ENCODE results near the gene BRINP2. TPM values are rescaled to one million over a fixed set of nuclear protein-coding genes. Genes with fewer than 3 reads are reported as not detected.

Gene BRINP2
- total and polyA plus RNA-seq, 2 of the 8 experiments (the other 6 are each of a cell fraction or from before 2014, with no cell fraction given) = 0.39 to 0.42 TPM

DNA sequence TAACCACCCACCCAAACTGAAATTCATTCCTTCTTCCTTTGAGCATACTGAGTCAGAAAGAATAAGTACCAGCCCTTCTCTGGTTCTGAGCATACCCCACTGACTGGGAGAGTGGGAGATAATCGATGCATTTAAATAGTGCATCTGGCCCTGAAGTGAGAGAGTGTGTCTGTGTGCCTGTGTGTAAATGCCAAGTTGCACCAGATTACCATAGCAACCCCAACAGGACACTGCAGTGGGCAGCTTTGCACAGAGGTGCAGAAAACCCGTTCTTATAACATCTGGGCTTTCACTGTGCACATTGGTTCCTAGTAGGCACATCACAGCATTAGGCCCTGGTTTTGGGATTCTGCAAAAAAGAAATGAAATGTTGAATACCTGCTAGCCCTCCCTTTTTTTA lies 8.5 kb upstream of the BRINP2 start:
- H2AFZ ChIP-seq (ENCODE audit: low read length) = no peak overlapping the region
- peaks cover 0 to 5% (median 4%) of the 10 kb centered on the region in 4 experiments; a peak in 4 of 7 replicates for H3K4me1 ChIP-seq (replicated peaks in 1 of 4; ENCODE audit: control insufficient read depth in 3 of 4, insufficient read depth in 4 of 4, low read length in 3 of 4)
- no peak overlapping the region for H3K4me2 ChIP-seq (ENCODE audit: insufficient read depth in 1 of 2, low read depth in 2 of 2, low read length in 2 of 2)
- FAIRE-seq = no peak
- ChIA-PET POLR2A (ENCODE audit: partially characterized antibody) (interaction anchor here (1.3 kb wide), 1 partner anchor 8 kb away, joined by 3 read pairs; the partner anchor contains the start of gene BRINP2), CTCF (ENCODE audit: partially characterized antibody) (interaction anchor here (1.0 kb wide), 1 partner anchor 22 kb away, joined by 4 read pairs; no protein-coding TSS in a partner anchor)
- no peak overlapping the region for H2BK20ac ChIP-seq (ENCODE audit: low read length)
- TF ChIP-seq, protein P1, sequence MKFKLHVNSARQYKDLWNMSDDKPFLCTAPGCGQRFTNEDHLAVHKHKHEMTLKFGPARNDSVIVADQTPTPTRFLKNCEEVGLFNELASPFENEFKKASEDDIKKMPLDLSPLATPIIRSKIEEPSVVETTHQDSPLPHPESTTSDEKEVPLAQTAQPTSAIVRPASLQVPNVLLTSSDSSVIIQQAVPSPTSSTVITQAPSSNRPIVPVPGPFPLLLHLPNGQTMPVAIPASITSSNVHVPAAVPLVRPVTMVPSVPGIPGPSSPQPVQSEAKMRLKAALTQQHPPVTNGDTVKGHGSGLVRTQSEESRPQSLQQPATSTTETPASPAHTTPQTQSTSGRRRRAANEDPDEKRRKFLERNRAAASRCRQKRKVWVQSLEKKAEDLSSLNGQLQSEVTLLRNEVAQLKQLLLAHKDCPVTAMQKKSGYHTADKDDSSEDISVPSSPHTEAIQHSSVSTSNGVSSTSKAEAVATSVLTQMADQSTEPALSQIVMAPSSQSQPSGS (IDR thresholded peaks at IDR 0.05; ENCODE audit: low read length) = no peak
- TF ChIP-seq EZH2 (IDR thresholded peaks at IDR 0.05; ENCODE audit: low read depth, low read length, severe bottlenecking) = no peak
- TF ChIP-seq JUN (IDR thresholded peaks at IDR 0.05; ENCODE audit: low read depth, low read length) = no peak
- TF ChIP-seq, protein P2, sequence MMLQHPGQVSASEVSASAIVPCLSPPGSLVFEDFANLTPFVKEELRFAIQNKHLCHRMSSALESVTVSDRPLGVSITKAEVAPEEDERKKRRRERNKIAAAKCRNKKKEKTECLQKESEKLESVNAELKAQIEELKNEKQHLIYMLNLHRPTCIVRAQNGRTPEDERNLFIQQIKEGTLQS (IDR thresholded peaks at IDR 0.05; ENCODE audit: insufficient read depth, low read depth, low read length) = no peak
- TF ChIP-seq RNF2 (IDR thresholded peaks at IDR 0.05; ENCODE audit: borderline replicate concordance, low read depth, low read length, missing control alignments, poor library complexity, severe bottlenecking) = no peak
- TF ChIP-seq MAFK (IDR thresholded peaks at IDR 0.05; ENCODE audit: low read depth, low read length) = no peak
- no peaks in the 10 kb centered on the region for H4K20me1 ChIP-seq (replicated peaks in 1 of 2; ENCODE audit: control insufficient read depth in 1 of 2, insufficient read depth in 2 of 2, low read length in 2 of 2)
- no peak overlapping the region for H3K4me3 ChIP-seq (ENCODE audit: extremely low read depth in 1 of 4, insufficient read depth in 2 of 4, low read depth in 3 of 4, low read length in 4 of 4)
- no peak overlapping the region for H2BK120ac ChIP-seq (replicated peaks; ENCODE audit: low read depth, low read length)
- H3K27me3 ChIP-seq (replicated peaks in 1 of 4; ENCODE audit: control insufficient read depth in 3 of 4, extremely low read depth in 1 of 4, insufficient read depth in 3 of 4, low read length in 3 of 4) = peaks cover 7 to 31% (median 27%) of the 10 kb centered on the region in 4 experiments
- no peak overlapping the region for H3K56ac ChIP-seq (replicated peaks; ENCODE audit: insufficient read length, low read depth, low read length)
- no peak for DNase-seq (ENCODE audit: low read depth in 1 of 2, low spot score in 2 of 2)
- H3K9me3 ChIP-seq (ENCODE audit: insufficient read depth in 2 of 2, low read depth in 1 of 2, low read length in 1 of 2) = no peaks in the 10 kb centered on the region
- no peaks in the 10 kb centered on the region for H3K79me1 ChIP-seq (ENCODE audit: low read depth, low read length)
- H3K36me3 ChIP-seq (ENCODE audit: control insufficient read depth in 2 of 4, insufficient read depth in 4 of 4, low read length in 3 of 4) = no peaks in the 10 kb centered on the region
- no peak overlapping the region for H4K8ac ChIP-seq (ENCODE audit: extremely low read depth, insufficient read depth, low read length)
- WGBS, 2 experiments (ENCODE audit: extremely low coverage in 1 of 2, insufficient coverage in 1 of 2, insufficient read length in 1 of 2, insufficient replicate concordance in 2 of 2, low coverage in 1 of 2, low lambda C conversion rate in 2 of 2, missing lambda C conversion rate in 1 of 2) = 86% methylated on average over 2 of the region's 2 CpGs; no CpG with 5 or more reads in 1 of the 2 experiments
- no peak overlapping the region for H3K23ac ChIP-seq (ENCODE audit: insufficient read length)
- no peak overlapping the region for H4K91ac ChIP-seq (replicated peaks; ENCODE audit: insufficient read length, low read length)
- no peak overlapping the region for H2BK5ac ChIP-seq (ENCODE audit: low read depth, low read length)
- H3K14ac ChIP-seq (ENCODE audit: insufficient read length) = no peak overlapping the region
- no peak overlapping the region for H2BK12ac ChIP-seq (ENCODE audit: low read depth, low read length)
- no peak overlapping the region for H3K27ac ChIP-seq (ENCODE audit: low read depth, low read length)
- no peak overlapping the region for H3K4ac ChIP-seq (replicated peaks; ENCODE audit: insufficient read length, low read depth, low read length)
- peaks cover 13% of the 10 kb centered on the region for H3K23me2 ChIP-seq (ENCODE audit: low read depth, low read length)
- no peak overlapping the region for H3K18ac ChIP-seq (ENCODE audit: extremely low read depth, low read length)
- H2AK5ac ChIP-seq (ENCODE audit: low read depth, low read length) = no peak overlapping the region
- no peak overlapping the region for H3K9ac ChIP-seq (replicated peaks in 1 of 4; ENCODE audit: extremely low read depth in 1 of 4, low read depth in 3 of 4, low read length in 3 of 4)
- no peaks in the 10 kb centered on the region for H3K79me2 ChIP-seq (ENCODE audit: control insufficient read depth in 1 of 2, insufficient read depth in 2 of 2, low read length in 2 of 2)
- H4K5ac ChIP-seq (ENCODE audit: insufficient read length, low read depth, low read length) = no peak overlapping the region
- H2BK15ac ChIP-seq (ENCODE audit: low read length) = no peak overlapping the region

Measured in H1 (cell line).